WI38 (cell line): ENCODE results near the gene CEL.

Experiments used
- H3K4me3 ChIP-seq: 2 replicates; pipeline ENCODE4 v1.5.1; 2011; ENCODE audit warnings: low read depth, mild to moderate bottlenecking, control low read depth, low read length
- CTCF ChIP-seq: IDR thresholded peaks from 2 replicates; pipeline ENCODE4 v1.5.1; 2012; ENCODE audit warnings: low read depth, mild to moderate bottlenecking, control low read depth, low read length

CEL gene

DNA sequence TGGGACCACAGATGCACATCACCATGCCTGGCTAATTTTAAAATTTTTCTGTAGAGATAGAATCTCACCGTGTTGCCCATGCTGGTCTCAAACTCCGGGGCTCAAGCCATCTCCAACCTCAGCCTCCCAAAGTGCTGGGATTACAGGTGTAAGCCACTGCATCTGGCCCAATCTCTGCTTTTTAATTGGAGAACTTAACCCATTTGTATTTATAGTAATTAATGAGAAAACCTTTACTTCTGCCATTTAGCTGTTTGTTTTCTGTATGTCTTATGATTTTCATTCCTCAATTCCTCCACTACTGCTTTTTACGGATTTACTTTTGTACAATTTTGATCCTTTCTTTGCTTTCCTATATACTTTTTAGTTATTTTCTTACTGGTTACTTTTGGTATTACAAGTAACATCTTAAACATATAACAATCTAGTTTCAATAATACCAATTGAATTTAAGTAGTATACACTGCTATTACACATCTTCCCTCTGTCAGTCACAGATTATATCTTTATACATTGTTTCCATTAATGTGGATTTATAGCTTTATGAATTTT lies 33.1 kb downstream of the CEL start:
- TF ChIP-seq CTCF, result no peak

DNA sequence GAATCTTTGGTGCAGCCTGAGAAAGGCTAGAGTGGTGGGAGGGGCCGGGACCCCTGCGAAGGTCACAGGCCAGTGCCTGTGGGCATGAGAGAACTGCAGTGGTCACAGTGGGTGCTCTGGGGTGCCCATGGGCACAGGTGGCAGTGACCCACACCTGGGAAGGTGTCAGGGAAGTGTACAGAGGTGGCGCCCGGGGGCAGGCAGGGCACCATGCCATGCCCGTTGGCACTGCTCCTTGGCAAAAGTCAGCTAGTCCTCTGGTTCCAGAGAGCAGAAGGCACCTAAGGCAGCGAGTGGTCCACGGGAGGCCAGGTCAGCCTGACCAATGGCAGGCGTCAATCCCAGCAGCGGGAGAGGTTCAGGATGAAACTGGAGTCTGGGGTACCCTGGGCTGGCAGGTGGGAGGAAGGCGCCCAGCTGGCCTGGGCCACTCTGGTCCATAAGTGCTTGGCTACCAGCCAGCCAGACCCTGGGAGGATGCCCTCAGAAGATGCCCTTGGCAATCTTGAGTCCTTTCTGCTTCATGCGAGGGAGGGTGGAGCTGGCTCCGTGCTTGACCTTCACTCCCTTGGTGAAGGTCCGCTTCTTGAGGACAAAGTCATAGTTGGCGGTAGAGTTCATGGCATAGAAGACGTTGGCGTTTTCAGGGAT lies 36.4 kb downstream of the CEL start:
- H3K4me3 ChIP-seq, result no peak overlapping the region
- TF ChIP-seq CTCF, result no peak

More for the DNA sequence above, 33.1 kb downstream of the CEL start:
- no peak overlapping the region for H3K4me3 ChIP-seq

- no peak overlapping the region for H3K4me3 ChIP-seq
- no peak for TF ChIP-seq CTCF
These were observed 37.1 kb downstream of the CEL start for GRCh38 chr9:133098871-133099270.

DNA sequence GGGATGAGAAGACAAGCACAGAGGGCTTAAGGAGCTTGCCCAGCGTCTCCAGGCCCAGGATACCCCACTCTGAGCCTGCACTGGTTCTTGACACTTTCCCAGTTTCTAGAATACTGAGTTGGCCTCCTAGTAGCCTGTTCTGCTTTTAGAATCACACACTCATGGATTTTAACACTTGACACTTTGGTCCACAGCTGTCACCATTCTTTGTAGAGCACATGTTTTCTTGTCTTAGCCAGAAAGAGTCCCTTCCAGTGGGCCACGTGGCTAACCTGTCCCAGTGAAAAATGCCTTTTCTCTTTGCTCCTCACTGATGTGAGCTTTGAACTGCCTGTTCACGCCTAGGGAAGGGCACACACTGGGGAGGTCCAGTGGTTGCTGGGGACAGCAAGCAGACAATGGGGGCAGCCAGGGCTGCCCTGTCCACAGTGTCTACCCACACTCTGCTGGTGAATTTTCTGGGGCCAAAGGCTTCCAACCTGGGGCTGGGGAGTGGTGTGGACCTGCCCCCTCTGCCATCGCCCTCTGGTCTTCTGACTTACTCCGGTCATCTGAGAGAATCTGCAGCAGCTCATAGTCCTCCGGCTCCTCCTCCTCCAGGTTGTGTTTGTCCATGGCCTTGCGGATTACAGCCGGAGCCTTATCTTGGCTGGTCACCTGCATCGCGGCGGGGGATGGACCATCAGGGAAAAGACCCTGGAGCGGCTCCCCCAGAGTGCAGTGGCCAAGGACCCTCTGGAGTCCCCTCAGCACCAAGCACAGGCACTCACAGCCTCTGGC lies 38.1 kb downstream of the CEL start:
- H3K4me3 ChIP-seq, result no peak overlapping the region
- no peak for TF ChIP-seq CTCF

DNA sequence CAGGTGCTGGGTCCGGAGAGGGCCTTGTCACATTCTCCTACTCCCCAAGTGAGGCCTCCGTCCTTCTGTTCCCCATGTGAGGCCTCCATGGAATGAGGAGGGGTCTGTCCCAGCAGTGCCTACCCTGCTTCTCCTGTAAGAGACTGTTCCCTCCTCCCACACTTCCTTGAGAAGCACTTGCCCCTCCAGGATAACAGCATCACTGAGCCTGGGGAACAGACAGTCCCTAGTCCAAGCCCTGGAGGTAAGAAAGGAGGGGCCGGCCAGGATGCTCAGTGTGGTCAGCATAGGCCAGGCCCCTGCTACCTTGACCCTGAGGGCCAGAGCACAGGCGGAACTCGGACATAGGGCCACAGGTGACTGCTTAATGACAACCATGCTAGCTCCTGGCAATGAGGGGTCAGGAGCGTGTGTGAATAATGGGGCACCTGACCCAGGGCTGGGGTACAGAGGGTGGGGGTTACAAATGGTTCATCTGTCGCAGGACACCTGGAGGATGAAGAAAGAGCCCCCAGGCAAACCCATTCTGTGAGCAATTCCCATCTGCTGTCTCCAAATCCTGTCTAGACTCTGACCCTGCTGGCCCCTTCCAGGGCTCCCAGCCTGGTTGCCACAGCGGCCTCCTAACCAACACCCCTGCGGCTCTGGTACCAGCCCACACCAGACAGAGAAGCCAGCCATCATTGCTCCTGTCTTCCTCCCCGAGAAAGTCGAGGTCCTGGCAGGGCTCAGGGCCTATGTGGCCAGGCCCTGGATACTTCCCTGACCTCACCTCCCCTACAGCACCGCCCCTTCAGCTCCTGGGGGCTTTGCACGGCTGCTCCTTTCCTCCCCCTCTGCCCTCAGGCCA lies 39.0 kb downstream of the CEL start:
- TF ChIP-seq CTCF, result no peak
- H3K4me3 ChIP-seq, result no peak overlapping the region

DNA sequence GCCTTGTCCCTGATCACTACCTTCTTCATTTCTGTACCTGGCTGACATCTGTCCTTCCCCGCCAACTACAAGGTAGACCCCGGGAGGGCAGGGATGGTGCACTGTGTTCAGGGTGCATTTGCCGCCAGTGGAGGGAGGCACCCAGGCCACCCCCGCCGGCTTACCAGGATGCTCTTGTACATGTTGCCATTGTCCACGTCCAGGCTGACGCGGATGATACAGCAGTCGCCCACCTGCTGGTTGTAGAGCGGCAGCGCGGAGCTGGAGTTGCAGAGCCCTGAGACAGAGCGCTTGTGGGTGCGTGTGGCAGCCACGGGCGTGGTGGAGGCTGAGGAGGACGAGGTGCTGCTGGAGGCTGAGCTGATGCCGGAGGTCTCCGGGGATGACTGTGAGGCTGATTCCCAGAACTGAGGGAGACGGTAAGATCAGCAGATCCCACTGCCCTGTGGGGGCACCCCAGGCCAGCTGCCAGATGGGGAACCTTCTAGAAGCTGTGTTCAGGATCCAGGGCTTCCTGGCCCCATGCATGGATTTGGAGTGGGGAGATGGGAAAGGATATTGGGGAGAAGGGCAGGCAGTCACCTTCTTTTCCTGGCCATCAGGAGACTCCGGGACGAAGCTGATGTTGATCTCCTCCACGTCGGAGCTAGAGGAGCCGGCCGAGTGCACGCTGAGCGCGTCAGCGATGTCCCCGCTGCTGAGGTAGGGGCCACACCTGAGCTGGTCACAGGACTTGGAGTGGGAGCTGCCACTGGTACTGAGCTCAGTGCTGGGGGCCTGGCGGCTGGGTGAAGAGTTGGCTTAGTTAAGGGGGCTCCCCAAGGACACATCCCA lies 39.8 kb downstream of the CEL start:
- H3K4me3 ChIP-seq, result no peak overlapping the region
- no peak for TF ChIP-seq CTCF
